A549 (cell line): Measurements from ENCODE around the gene PTPRN2.

Source experiments
- CBX8 ChIP-seq: fragments of 200-600 bp; sonication (generic); IDR thresholded peaks from 2 replicates; pipeline ENCODE4 v1.6.1; 2016
- CEBPB ChIP-seq, 2 experiments: fragments of >200 bp in 1 of 2; sonication (Bioruptor Twin) in 1 of 2; formaldehyde crosslinking in 1 of 2; IDR thresholded peaks; 2 replicates each; pipeline ENCODE4 v1.6.1; 2012 to 2016
- CHD2 ChIP-seq: fragments of 150-350 bp; IDR thresholded peaks from 2 replicates; pipeline ENCODE4 v1.6.1; 2014; ENCODE audit warnings: low read length; ENCODE audit not compliant: partially characterized antibody
- EP300 ChIP-seq, 2 experiments: fragments of >200 bp; sonication (Bioruptor Twin); formaldehyde crosslinking; IDR thresholded peaks; 2 replicates in 1 of 2; 3 replicates in 1 of 2; pipeline ENCODE4 v1.6.1; 2016 to 2017
- JUN ChIP-seq, 2 experiments: fragments of >200 bp; sonication (Bioruptor Twin); formaldehyde crosslinking; IDR thresholded peaks; 2 replicates in 1 of 2; 3 replicates in 1 of 2; pipeline ENCODE4 v1.6.1; 2016 to 2017
- MAFK ChIP-seq: fragments of 450-650 bp; IDR thresholded peaks from 2 replicates; pipeline ENCODE4 v1.6.1; 2014; ENCODE audit not compliant: partially characterized antibody
- POLR2A ChIP-seq: IDR thresholded peaks from 2 replicates; pipeline ENCODE4 v1.6.1; 2012; ENCODE audit warnings: mild to moderate bottlenecking, low read length
- RAD21 ChIP-seq, 2 experiments: fragments of >200 bp in 1 of 2; sonication (Bioruptor Twin) in 1 of 2; formaldehyde crosslinking in 1 of 2; IDR thresholded peaks in 1 of 2; conservative IDR thresholded peaks in 1 of 2; 2 replicates in 1 of 2; 3 replicates in 1 of 2; pipeline ENCODE4 v1.6.1; 2012 to 2018; ENCODE audit warnings: inconsistent platforms in 1 of 2
- SMC3 ChIP-seq: fragments of >200 bp; sonication (Bioruptor Twin); formaldehyde crosslinking; IDR thresholded peaks from 3 replicates; pipeline ENCODE4 v1.6.1; 2018; ENCODE audit warnings: inconsistent platforms
- SREBF2 ChIP-seq: fragments of 450-650 bp; IDR thresholded peaks from 2 replicates; pipeline ENCODE4 v1.6.1; 2014; ENCODE audit warnings: mild to moderate bottlenecking, moderate library complexity
- TF ChIP-seq, protein P1 (sequence below): fragments of >200 bp; sonication (Bioruptor Twin); formaldehyde crosslinking; IDR thresholded peaks from 3 replicates; pipeline ENCODE4 v1.5.1; 2016
- TF ChIP-seq, protein P2 (sequence below): IDR thresholded peaks from 2 replicates; pipeline ENCODE4 v1.6.1; 2012
- TF ChIP-seq, protein P3 (sequence below): fragments of 200-600 bp; sonication (generic); IDR thresholded peaks from 2 replicates; pipeline ENCODE4 v1.6.1; 2016; ENCODE audit warnings: antibody characterized with exemption, mild to moderate bottlenecking, moderate library complexity
- TF ChIP-seq, protein P4 (sequence below): IDR thresholded peaks from 2 replicates; pipeline ENCODE4 v1.6.1; 2012; ENCODE audit warnings: low read depth, borderline replicate concordance

- no peak for TF ChIP-seq POLR2A
- TF ChIP-seq, protein P1, sequence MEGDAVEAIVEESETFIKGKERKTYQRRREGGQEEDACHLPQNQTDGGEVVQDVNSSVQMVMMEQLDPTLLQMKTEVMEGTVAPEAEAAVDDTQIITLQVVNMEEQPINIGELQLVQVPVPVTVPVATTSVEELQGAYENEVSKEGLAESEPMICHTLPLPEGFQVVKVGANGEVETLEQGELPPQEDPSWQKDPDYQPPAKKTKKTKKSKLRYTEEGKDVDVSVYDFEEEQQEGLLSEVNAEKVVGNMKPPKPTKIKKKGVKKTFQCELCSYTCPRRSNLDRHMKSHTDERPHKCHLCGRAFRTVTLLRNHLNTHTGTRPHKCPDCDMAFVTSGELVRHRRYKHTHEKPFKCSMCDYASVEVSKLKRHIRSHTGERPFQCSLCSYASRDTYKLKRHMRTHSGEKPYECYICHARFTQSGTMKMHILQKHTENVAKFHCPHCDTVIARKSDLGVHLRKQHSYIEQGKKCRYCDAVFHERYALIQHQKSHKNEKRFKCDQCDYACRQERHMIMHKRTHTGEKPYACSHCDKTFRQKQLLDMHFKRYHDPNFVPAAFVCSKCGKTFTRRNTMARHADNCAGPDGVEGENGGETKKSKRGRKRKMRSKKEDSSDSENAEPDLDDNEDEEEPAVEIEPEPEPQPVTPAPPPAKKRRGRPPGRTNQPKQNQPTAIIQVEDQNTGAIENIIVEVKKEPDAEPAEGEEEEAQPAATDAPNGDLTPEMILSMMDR: no peak
- no peak for TF ChIP-seq SMC3
- TF ChIP-seq, protein P2, sequence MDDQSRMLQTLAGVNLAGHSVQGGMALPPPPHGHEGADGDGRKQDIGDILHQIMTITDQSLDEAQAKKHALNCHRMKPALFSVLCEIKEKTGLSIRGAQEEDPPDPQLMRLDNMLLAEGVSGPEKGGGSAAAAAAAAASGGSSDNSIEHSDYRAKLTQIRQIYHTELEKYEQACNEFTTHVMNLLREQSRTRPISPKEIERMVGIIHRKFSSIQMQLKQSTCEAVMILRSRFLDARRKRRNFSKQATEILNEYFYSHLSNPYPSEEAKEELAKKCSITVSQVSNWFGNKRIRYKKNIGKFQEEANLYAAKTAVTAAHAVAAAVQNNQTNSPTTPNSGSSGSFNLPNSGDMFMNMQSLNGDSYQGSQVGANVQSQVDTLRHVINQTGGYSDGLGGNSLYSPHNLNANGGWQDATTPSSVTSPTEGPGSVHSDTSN: no peak
- no peak for TF ChIP-seq CBX8
- no peak for TF ChIP-seq SREBF2
- no peak for TF ChIP-seq MAFK
- TF ChIP-seq, protein P3, sequence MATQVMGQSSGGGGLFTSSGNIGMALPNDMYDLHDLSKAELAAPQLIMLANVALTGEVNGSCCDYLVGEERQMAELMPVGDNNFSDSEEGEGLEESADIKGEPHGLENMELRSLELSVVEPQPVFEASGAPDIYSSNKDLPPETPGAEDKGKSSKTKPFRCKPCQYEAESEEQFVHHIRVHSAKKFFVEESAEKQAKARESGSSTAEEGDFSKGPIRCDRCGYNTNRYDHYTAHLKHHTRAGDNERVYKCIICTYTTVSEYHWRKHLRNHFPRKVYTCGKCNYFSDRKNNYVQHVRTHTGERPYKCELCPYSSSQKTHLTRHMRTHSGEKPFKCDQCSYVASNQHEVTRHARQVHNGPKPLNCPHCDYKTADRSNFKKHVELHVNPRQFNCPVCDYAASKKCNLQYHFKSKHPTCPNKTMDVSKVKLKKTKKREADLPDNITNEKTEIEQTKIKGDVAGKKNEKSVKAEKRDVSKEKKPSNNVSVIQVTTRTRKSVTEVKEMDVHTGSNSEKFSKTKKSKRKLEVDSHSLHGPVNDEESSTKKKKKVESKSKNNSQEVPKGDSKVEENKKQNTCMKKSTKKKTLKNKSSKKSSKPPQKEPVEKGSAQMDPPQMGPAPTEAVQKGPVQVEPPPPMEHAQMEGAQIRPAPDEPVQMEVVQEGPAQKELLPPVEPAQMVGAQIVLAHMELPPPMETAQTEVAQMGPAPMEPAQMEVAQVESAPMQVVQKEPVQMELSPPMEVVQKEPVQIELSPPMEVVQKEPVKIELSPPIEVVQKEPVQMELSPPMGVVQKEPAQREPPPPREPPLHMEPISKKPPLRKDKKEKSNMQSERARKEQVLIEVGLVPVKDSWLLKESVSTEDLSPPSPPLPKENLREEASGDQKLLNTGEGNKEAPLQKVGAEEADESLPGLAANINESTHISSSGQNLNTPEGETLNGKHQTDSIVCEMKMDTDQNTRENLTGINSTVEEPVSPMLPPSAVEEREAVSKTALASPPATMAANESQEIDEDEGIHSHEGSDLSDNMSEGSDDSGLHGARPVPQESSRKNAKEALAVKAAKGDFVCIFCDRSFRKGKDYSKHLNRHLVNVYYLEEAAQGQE: no peak
- no peak for TF ChIP-seq JUN (IDR thresholded peaks at IDR 0.05)
- TF ChIP-seq EP300 (IDR thresholded peaks at IDR 0.05): no peak
- TF ChIP-seq CEBPB (IDR thresholded peaks at IDR 0.05): no peak
- TF ChIP-seq, protein P4, sequence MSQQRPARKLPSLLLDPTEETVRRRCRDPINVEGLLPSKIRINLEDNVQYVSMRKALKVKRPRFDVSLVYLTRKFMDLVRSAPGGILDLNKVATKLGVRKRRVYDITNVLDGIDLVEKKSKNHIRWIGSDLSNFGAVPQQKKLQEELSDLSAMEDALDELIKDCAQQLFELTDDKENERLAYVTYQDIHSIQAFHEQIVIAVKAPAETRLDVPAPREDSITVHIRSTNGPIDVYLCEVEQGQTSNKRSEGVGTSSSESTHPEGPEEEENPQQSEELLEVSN: no peak
- TF ChIP-seq CHD2: no peak
- TF ChIP-seq RAD21 (conservative IDR thresholded peaks at IDR 0.05 in 1 of 2, IDR thresholded peaks at IDR 0.05 in 1 of 2): no peak
These were observed 25.9 kb upstream of the PTPRN2 start for GRCh38 chr7:158613481-158613880.
